K562 (cell line): ENCODE measurements around the gene CHRNB1. TPM values are rescaled to one million over a fixed set of nuclear protein-coding genes. Genes with fewer than 3 reads are reported as not detected.

Experiments
- CREB1 ChIP-seq, 2 experiments: sonication (generic) in 1 of 2; formaldehyde crosslinking in 1 of 2; IDR thresholded peaks; 2 replicates each; pipeline versions ENCODE4 v1.6.1 to v1.8.0; 2012 to 2022; ENCODE audit warnings: inconsistent platforms in 1 of 2, mild to moderate bottlenecking in 1 of 2, missing genetic modification reagents in 1 of 2, moderate library complexity in 1 of 2
- CREB3L1 ChIP-seq: fragments of 450-650 bp; IDR thresholded peaks from 2 replicates; pipeline ENCODE4 v1.6.1; 2014; ENCODE audit warnings: low read depth, mild to moderate bottlenecking, moderate library complexity, borderline replicate concordance
- CTCF ChIP-seq, 3 experiments: IDR thresholded peaks in 2 of 3; conservative IDR thresholded peaks in 1 of 3; 2 replicates each; pipeline ENCODE4 v1.5.1; 2011 to 2012; ENCODE audit warnings: low read length in 3 of 3, mild to moderate bottlenecking in 3 of 3, control low read depth in 2 of 3, improper control_type of control experiment in 1 of 3, inconsistent platforms in 1 of 3, low read depth in 1 of 3, mixed read lengths in 1 of 3, moderate library complexity in 1 of 3; ENCODE audit not compliant: insufficient read depth in 2 of 3
- EP300 ChIP-seq: IDR thresholded peaks from 2 replicates; pipeline ENCODE4 v1.6.1; 2012; ENCODE audit warnings: low read length, improper control_type of control experiment
- KLF1 ChIP-seq: fragments of 450-650 bp; IDR thresholded peaks from 2 replicates; pipeline ENCODE4 v1.6.1; 2016; ENCODE audit warnings: missing genetic modification characterization, missing compliant biosample characterization
- KLF13 ChIP-seq: fragments of 450-650 bp; IDR thresholded peaks from 2 replicates; pipeline ENCODE4 v1.6.1; 2016; ENCODE audit warnings: missing genetic modification characterization, low read depth, mild to moderate bottlenecking, missing compliant biosample characterization, moderate library complexity, borderline replicate concordance
- MNT ChIP-seq, 2 experiments: fragments of 450-650 bp; conservative IDR thresholded peaks; 2 replicates each; pipeline ENCODE4 v1.6.1; 2017; ENCODE audit warnings: mild to moderate bottlenecking in 2 of 2, moderate library complexity in 2 of 2
- MYBL2 ChIP-seq, 2 experiments: fragments of 450-650 bp in 1 of 2; sonication (generic) in 1 of 2; formaldehyde crosslinking in 1 of 2; IDR thresholded peaks; 2 replicates each; pipeline versions ENCODE4 v1.6.1 to v1.8.1; 2017 to 2022; ENCODE audit warnings: borderline replicate concordance in 1 of 2, inconsistent platforms in 1 of 2, low read depth in 1 of 2, mild to moderate bottlenecking in 1 of 2, missing genetic modification reagents in 1 of 2, moderate library complexity in 1 of 2
- NBN ChIP-seq: fragments of 450-650 bp; IDR thresholded peaks from 2 replicates; pipeline ENCODE4 v1.6.1; 2016; ENCODE audit warnings: low read depth, mild to moderate bottlenecking
- PREB ChIP-seq: sonication (generic); formaldehyde crosslinking; IDR thresholded peaks from 2 replicates; pipeline ENCODE4 v1.8.1; 2023; ENCODE audit warnings: mild to moderate bottlenecking, missing genetic modification reagents
- ZNF253 ChIP-seq: fragments of 250-450 bp; sonication (Bioruptor Pico); conservative IDR thresholded peaks from 2 replicates; pipeline ENCODE4 v1.6.1; 2021; ENCODE audit warnings: mild to moderate bottlenecking
- ZNF436 ChIP-seq: fragments of 250-450, 450-650 bp; sonication (Bioruptor Pico); formaldehyde crosslinking; IDR thresholded peaks from 2 replicates; pipeline ENCODE4 v1.7.0; 2020; ENCODE audit warnings: mild to moderate bottlenecking
- ZNF444 ChIP-seq: fragments of 250-450 bp; sonication (Bioruptor Pico); IDR thresholded peaks from 2 replicates; pipeline ENCODE4 v1.4.0; 2020; ENCODE audit warnings: mild to moderate bottlenecking, moderate library complexity
- ZNF592 ChIP-seq: fragments of 450-650 bp; IDR thresholded peaks from 2 replicates; pipeline ENCODE4 v1.6.1; 2017; ENCODE audit warnings: antibody characterized with exemption, mild to moderate bottlenecking
- polyA plus RNA-seq, 8 experiments: library from polyadenylated mRNA; depleted of rRNA in 4 of 8; stranded (reverse) in 5 of 8; unstranded in 3 of 8; fragments of >200 nt; fragmentation: Nextera tagmentation in 2 of 8; fragmentation: Illumina TruSeq in 1 of 8; extraction: Ambion mirVana in 2 of 8; extraction: Trizol in 1 of 8; gene quantifications; 2 replicates each; pipeline versions ENCODE4 v1.2.1 to v1.2.3, GENCODE V29; 2011 to 2014; ENCODE audit warnings: inconsistent platforms in 1 of 8, missing spikeins in 1 of 8
- total RNA-seq, 7 experiments: library from RNA; depleted of rRNA in 6 of 7; stranded (reverse); fragments of >200 nt in 6 of 7; fragmentation: Illumina TruSeq in 2 of 7; extraction: Trizol in 2 of 7; gene quantifications; 2 replicates each; pipeline versions ENCODE4 v1.2.1 to v1.2.3, GENCODE V29; 2011 to 2021; ENCODE audit warnings: low replicate concordance in 1 of 7

The CHRNB1 gene
- total and polyA plus RNA-seq, 9 of the 15 experiments (the other 6 are each of a cell fraction or from before 2014, with no cell fraction given) = 4.7 to 12.3 (median 6.8) TPM

GRCh38 chr17:7484919-7485377, 40.1 kb downstream of the CHRNB1 start (continued):
- TF ChIP-seq ZNF592 (0 out of 2 replicates have a peak, but pooled peaks have one; percentile 47), CREB1 (IDR thresholded peaks at IDR 0.05) (0 out of 2 replicates have a peak, but pooled peaks have one; percentile 10), CREB1 (CRISPR knock-in tag; IDR thresholded peaks at IDR 0.05) (no peak), ZNF436 (CRISPR knock-in tag) (no peak), EP300 (no peak), KLF13 (tag) (no peak), CREB3L1 (no peak), MNT (conservative IDR thresholded peaks at IDR 0.05) (peak; percentile 8 to 16; a peak in 1 of 4 replicates), MYBL2 (IDR thresholded peaks at IDR 0.05; ENCODE audit: low read depth) (no peak), MYBL2 (CRISPR knock-in tag; IDR thresholded peaks at IDR 0.05; ENCODE audit: borderline replicate concordance) (no peak), PREB (0 out of 2 replicates have a peak, but pooled peaks have one; percentile 91), NBN (no peak), KLF1 (tag) (0 out of 2 replicates have a peak, but pooled peaks have one; percentile 37), ZNF253 (CRISPR knock-in tag) (no peak), ZNF444 (CRISPR knock-in tag) (no peak), CTCF (IDR thresholded peaks at IDR 0.05 in 2 of 3, conservative IDR thresholded peaks at IDR 0.05 in 1 of 3; ENCODE audit: insufficient read depth in 2 of 3, low read depth in 1 of 3, low read length in 3 of 3) (peak in 1 of 3 experiments; percentile 29; a peak in 2 of 6 replicates)
